Astrocyte (in vitro differentiated cells and primary cell): Measurements from ENCODE around the gene RASGRF2. TPM values are rescaled to one million over a fixed set of nuclear protein-coding genes. Genes with fewer than 3 reads are reported as not detected.

ENCODE experiments used
- DNase-seq: peaks from one replicate; pipeline ENCODE4 v3.0.0-alpha.2; 2010; ENCODE audit warnings: low read depth
- FAIRE-seq: peaks from 2 replicates; lab custom pipeline; 2011; peaks lifted over from hg19 to GRCh38; lab: Jason Lieb, UNC
- H2AFZ ChIP-seq: 2 replicates; pipeline ENCODE4 v1.6.0; 2012; ENCODE audit warnings: low read depth, low read length, inconsistent platforms
- H3K27ac ChIP-seq: 2 replicates; pipeline ENCODE4 v1.5.1; 2011; ENCODE audit warnings: low read depth, low read length, inconsistent platforms
- H3K27me3 ChIP-seq: 2 replicates; pipeline ENCODE4 v1.6.0; 2011; ENCODE audit warnings: low read length, inconsistent platforms; ENCODE audit not compliant: insufficient read depth
- H3K36me3 ChIP-seq: 2 replicates; pipeline ENCODE4 v1.5.1; 2011; ENCODE audit warnings: low read length, inconsistent platforms; ENCODE audit not compliant: insufficient read depth
- H3K4me1 ChIP-seq: 2 replicates; pipeline ENCODE4 v1.5.1; 2011; ENCODE audit warnings: low read length, inconsistent platforms; ENCODE audit not compliant: insufficient read depth
- H3K4me2 ChIP-seq: 2 replicates; pipeline ENCODE4 v1.6.0; 2012; ENCODE audit warnings: low read length, inconsistent platforms
- H3K4me3 ChIP-seq: 2 replicates; pipeline ENCODE4 v1.5.1; 2011; ENCODE audit warnings: low read depth, mild to moderate bottlenecking, low read length, inconsistent platforms; ENCODE audit not compliant: insufficient read depth
- H3K79me2 ChIP-seq: 2 replicates; pipeline ENCODE4 v1.6.0; 2012; ENCODE audit warnings: mild to moderate bottlenecking, low read length, inconsistent platforms; ENCODE audit not compliant: insufficient read depth
- H3K9ac ChIP-seq: 2 replicates; pipeline ENCODE4 v1.6.0; 2012; ENCODE audit warnings: mild to moderate bottlenecking, low read length, inconsistent platforms
- H3K9me3 ChIP-seq: 2 replicates; pipeline ENCODE4 v1.5.1; 2012; ENCODE audit warnings: low read depth, mild to moderate bottlenecking, low read length, inconsistent platforms; ENCODE audit not compliant: insufficient read depth
- H4K20me1 ChIP-seq: 2 replicates; pipeline ENCODE4 v1.6.0; 2012; ENCODE audit warnings: low read length, inconsistent platforms; ENCODE audit not compliant: insufficient read depth
- H3K27ac Mint-ChIP-seq: one replicate; pipeline ENCODE4 v1.8.0; 2021; ENCODE audit warnings: mild to moderate bottlenecking, mixed read lengths; ENCODE audit not compliant: unreplicated experiment
- H3K27me3 Mint-ChIP-seq: one replicate; pipeline ENCODE4 v1.8.0; 2021; ENCODE audit warnings: low read depth, mixed read lengths; ENCODE audit not compliant: unreplicated experiment
- H3K36me3 Mint-ChIP-seq: one replicate; pipeline ENCODE4 v1.8.0; 2021; ENCODE audit warnings: low read depth, mixed read lengths; ENCODE audit not compliant: unreplicated experiment
- H3K4me1 Mint-ChIP-seq: one replicate; pipeline ENCODE4 v1.8.0; 2021; ENCODE audit warnings: low read depth, mixed read lengths; ENCODE audit not compliant: unreplicated experiment
- H3K4me3 Mint-ChIP-seq: one replicate; pipeline ENCODE4 v1.8.0; 2021; ENCODE audit warnings: mild to moderate bottlenecking, moderate library complexity, mixed read lengths; ENCODE audit not compliant: unreplicated experiment
- H3K9me3 Mint-ChIP-seq: one replicate; pipeline ENCODE4 v1.8.0; 2021; ENCODE audit warnings: mild to moderate bottlenecking, mixed read lengths; ENCODE audit not compliant: unreplicated experiment
- CTCF ChIP-seq: IDR thresholded peaks from 2 replicates; pipeline ENCODE4 v1.5.1; 2011; ENCODE audit warnings: low read depth, mild to moderate bottlenecking, inconsistent platforms, low read length, moderate library complexity; ENCODE audit not compliant: insufficient read depth
- EZH2 ChIP-seq: IDR thresholded peaks from 2 replicates; pipeline ENCODE4 v1.6.1; 2012; ENCODE audit warnings: mild to moderate bottlenecking, low read length, inconsistent platforms; ENCODE audit not compliant: insufficient read depth
- total RNA-seq: library from RNA; stranded (reverse); gene quantifications from 2 replicates; pipeline ENCODE4 v1.2.1, GENCODE V29; 2021

Gene RASGRF2
- total RNA-seq, 1 donor from 2014 or later: 8.0 TPM

- no peaks in the 10 kb centered on the region for H3K36me3 ChIP-seq
- no peak overlapping the region for H3K4me3 ChIP-seq
- peaks cover 41% of the 10 kb centered on the region for H3K4me1 Mint-ChIP-seq
- no peak overlapping the region for H3K9ac ChIP-seq
- no peak overlapping the region for H3K4me2 ChIP-seq
- no peaks in the 10 kb centered on the region for H3K36me3 Mint-ChIP-seq
- peaks cover 2% of the 10 kb centered on the region for H3K9me3 Mint-ChIP-seq
- H3K27me3 ChIP-seq: peaks cover 2% of the 10 kb centered on the region
- DNase-seq (no peak), FAIRE-seq (no peak)
- no peak overlapping the region for H2AFZ ChIP-seq
- H3K27ac Mint-ChIP-seq: no peak overlapping the region
- peaks cover 7% of the 10 kb centered on the region for H3K4me1 ChIP-seq
- no peak for TF ChIP-seq EZH2
- no peak for TF ChIP-seq CTCF
- H4K20me1 ChIP-seq: no peaks in the 10 kb centered on the region
- no peaks in the 10 kb centered on the region for H3K27me3 Mint-ChIP-seq
- no peaks in the 10 kb centered on the region for H3K79me2 ChIP-seq
- H3K9me3 ChIP-seq: no peaks in the 10 kb centered on the region
- H3K4me3 Mint-ChIP-seq: no peak overlapping the region
- no peak overlapping the region for H3K27ac ChIP-seq
Measured at GRCh38 chr5:81019748-81020147, 59.6 kb downstream of the RASGRF2 start.

- H3K9me3 ChIP-seq: no peaks in the 10 kb centered on the region
- H3K4me3 ChIP-seq: no peak overlapping the region
- FAIRE-seq: no peak
- H3K36me3 ChIP-seq: no peaks in the 10 kb centered on the region
- no peaks in the 10 kb centered on the region for H3K36me3 Mint-ChIP-seq
- H3K27ac ChIP-seq: no peak overlapping the region
- DNase-seq: peak; percentile 41
- H3K4me3 Mint-ChIP-seq: no peak overlapping the region
- H3K27me3 Mint-ChIP-seq: no peaks in the 10 kb centered on the region
- H3K4me1 ChIP-seq: peaks cover 7% of the 10 kb centered on the region
- no peak overlapping the region for H3K9ac ChIP-seq
- H4K20me1 ChIP-seq: no peaks in the 10 kb centered on the region
- no peak overlapping the region for H2AFZ ChIP-seq
- H3K27ac Mint-ChIP-seq: peak overlapping the region; percentile 80
- no peak overlapping the region for H3K4me2 ChIP-seq
- H3K9me3 Mint-ChIP-seq: peaks cover 2% of the 10 kb centered on the region
- H3K4me1 Mint-ChIP-seq: peaks cover 42% of the 10 kb centered on the region
- H3K79me2 ChIP-seq: no peaks in the 10 kb centered on the region
- TF ChIP-seq CTCF (no peak), EZH2 (no peak)
- H3K27me3 ChIP-seq: peaks cover 2% of the 10 kb centered on the region
Measured at GRCh38 chr5:81020478-81021167, 60.5 kb downstream of the RASGRF2 start.

GRCh38 chr5:81021486-81021885 lies 61.3 kb downstream of the RASGRF2 start:
- DNase-seq: peak; percentile 50
- no peak for FAIRE-seq
- Mint-ChIP-seq H3K4me1 (peaks cover 42% of the 10 kb centered on the region), H3K9me3 (peaks cover 2% of the 10 kb centered on the region), H3K36me3 (no peaks in the 10 kb centered on the region), H3K27me3 (no peaks in the 10 kb centered on the region), H3K27ac (peak overlapping the region; percentile 41), H3K4me3 (no peak overlapping the region)
- peaks cover 7% of the 10 kb centered on the region for H3K4me1 ChIP-seq
- TF ChIP-seq EZH2: no peak
- TF ChIP-seq CTCF: no peak
- no peak overlapping the region for H3K27ac ChIP-seq
- H3K27me3 ChIP-seq: peaks cover 2% of the 10 kb centered on the region
- no peaks in the 10 kb centered on the region for H4K20me1 ChIP-seq
- no peak overlapping the region for H3K4me3 ChIP-seq
- H3K36me3 ChIP-seq: no peaks in the 10 kb centered on the region
- H2AFZ ChIP-seq: no peak overlapping the region
- no peak overlapping the region for H3K9ac ChIP-seq
- no peaks in the 10 kb centered on the region for H3K9me3 ChIP-seq
- H3K79me2 ChIP-seq: no peaks in the 10 kb centered on the region
- H3K4me2 ChIP-seq: no peak overlapping the region
